GM18868 (cell line): ENCODE results near the gene MAPRE3.

Experiments used
- ATAC-seq: cut with Tn5 transposase; IDR thresholded peaks from one replicate; pipeline ENCODE4 v1.9.1; 2021; ENCODE audit warnings: mild to moderate bottlenecking, moderate library complexity; ENCODE audit not compliant: unreplicated experiment

MAPRE3 gene

GRCh38 chr2:26982102-26982742 lies 11.8 kb downstream of the MAPRE3 start:
- ATAC-seq = no peak

GRCh38 chr2:26983746-26984145 lies 13.3 kb downstream of the MAPRE3 start:
- no peak for ATAC-seq

GRCh38 chr2:26985807-26986206 lies 15.4 kb downstream of the MAPRE3 start:
- no peak for ATAC-seq

DNA sequence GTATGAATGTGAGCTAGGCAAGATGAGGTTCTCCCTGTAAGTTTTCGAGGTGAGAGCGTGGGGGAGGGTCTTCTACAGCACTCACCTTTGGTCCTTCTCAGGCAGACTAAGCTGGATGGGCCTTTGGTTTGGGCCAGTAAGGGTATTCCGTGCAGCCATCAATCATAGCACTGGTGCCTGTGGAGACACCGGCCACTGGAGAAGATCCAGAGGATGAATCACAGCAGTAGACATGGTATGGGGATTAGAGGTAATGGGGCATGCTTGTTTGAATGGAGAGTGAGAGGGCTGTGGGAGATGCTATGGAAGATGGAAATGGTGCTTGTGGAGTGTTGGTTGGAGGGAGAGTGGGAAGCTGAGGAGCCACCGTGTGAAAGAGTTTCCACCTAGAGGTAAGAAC lies 16.1 kb downstream of the MAPRE3 start:
- ATAC-seq = no peak

DNA sequence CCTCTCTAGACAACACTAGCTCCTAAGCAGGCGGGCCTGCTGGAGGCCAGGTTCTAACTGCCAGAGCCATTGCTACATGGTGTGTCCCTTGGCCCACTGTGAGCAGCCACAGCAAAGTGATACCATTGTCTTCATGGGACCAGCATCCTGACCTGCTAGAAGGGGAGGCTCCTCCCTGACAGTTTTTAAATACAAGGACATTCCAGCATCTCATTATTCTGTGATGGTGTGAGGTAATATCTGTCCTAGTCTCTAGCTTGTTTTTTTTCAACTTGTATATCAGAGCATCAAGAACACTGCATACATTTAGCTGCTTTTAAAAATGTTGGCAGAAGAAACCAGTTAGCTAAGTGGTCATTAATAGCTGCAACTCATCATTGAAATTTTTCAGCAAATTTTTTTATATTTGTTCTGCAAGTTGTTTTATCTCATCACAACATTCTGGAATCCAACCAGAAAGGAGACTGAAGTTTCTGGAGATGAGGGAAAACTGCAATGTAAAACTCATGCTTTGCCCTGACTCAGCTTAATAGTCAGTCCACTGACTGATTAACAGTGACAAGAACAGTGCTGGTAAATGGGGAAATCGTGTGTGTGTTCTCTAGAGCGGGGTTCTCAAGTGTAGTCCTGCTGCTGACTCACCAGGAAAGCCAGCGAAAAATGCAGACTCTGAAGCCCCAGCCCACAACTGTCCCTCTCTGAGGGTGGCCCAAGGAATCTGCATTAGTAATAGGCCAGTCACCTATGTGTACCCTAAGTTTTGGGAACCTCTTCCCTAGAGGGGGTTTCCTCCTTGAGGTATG lies 17.8 kb downstream of the MAPRE3 start:
- ATAC-seq = no peak

- no peak for ATAC-seq
Measured at GRCh38 chr2:26989156-26989555, 18.7 kb downstream of the MAPRE3 start.

DNA sequence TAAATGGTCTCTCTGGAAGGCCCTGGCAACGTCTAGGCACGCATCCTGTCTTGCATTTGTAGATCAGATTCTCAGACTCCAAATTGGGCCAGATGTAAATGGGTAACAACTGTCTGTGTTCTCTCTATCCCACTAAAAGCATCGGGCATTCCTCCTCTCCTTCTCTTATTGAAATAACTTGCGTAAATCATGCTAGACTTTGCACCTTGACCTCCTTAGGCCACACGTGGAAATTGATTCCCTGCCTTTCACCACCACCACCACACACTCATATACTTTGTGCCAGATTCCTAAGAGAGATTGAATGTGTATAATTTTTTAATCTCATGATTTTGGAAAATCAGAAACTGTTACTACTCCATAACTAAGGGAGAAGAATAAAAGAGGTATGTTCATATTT lies 21.3 kb downstream of the MAPRE3 start:
- no peak for ATAC-seq

DNA sequence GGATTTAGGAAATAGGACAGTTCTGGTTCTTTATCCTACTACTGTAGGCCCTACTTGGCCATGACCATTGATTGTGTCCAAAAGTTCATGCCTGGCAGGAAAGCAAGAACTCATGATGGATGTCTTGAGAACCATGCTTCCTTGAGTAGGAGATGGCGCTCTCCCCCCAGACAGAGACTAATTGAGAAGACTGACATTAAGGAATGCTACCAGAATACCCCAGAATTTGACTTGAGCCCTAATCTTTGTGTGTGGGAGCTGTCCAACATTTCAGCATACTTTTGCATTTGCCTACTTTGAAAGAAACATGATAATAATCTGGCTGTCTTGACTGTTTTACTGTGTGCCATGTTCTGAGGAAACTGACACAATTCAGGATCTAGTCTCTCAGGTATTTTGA lies 23.3 kb downstream of the MAPRE3 start:
- ATAC-seq = no peak

DNA sequence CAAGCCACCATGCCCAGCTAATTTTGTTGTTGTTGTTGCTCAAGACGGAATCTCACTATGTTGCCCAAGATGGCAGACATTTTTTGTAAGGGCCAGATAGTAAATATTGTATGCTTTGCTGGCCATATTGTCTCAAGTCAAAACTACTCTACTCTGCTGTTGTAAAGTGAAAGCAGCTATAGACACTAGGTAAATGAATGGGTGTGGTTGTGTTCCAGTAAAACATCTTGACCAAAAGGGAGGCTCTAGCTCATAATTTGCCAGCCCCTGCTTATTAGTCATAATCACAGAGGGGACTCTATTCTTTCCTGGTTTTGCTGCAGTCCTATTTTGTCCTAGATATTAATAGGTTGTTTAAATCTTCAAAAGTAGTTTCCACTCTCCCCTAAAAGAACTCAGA lies 24.5 kb downstream of the MAPRE3 start:
- no peak for ATAC-seq

- no peak for ATAC-seq
Measured at GRCh38 chr2:26997394-26997793, 27.0 kb downstream of the MAPRE3 start.

GRCh38 chr2:26998323-26998722 lies 27.9 kb downstream of the MAPRE3 start:
- no peak for ATAC-seq

DNA sequence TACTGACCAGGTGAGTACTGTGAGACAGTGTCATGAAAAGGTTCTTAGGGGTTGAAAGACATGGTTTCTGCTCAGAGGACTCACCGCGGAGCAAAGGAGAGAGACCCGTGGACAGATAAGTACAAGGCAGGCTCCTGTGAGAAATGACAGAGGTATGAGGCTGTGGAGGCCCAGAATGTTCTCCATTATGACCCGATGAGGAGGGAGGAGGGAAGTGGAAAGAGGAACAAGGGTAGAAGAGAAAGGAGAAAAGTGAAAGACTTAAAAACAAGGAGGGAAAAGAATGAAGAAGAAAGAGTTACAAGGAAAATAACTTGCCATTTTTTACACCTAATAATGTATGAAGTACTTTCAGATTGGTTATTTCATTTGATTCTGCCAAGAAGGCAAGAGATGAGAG lies 29.8 kb downstream of the MAPRE3 start:
- no peak for ATAC-seq

- no peak for ATAC-seq
Measured at GRCh38 chr2:27000995-27001394, 30.6 kb downstream of the MAPRE3 start.

GRCh38 chr2:27001950-27002349 lies 31.5 kb downstream of the MAPRE3 start:
- no peak for ATAC-seq

GRCh38 chr2:27003007-27003406 lies 32.6 kb downstream of the MAPRE3 start:
- ATAC-seq = no peak

DNA sequence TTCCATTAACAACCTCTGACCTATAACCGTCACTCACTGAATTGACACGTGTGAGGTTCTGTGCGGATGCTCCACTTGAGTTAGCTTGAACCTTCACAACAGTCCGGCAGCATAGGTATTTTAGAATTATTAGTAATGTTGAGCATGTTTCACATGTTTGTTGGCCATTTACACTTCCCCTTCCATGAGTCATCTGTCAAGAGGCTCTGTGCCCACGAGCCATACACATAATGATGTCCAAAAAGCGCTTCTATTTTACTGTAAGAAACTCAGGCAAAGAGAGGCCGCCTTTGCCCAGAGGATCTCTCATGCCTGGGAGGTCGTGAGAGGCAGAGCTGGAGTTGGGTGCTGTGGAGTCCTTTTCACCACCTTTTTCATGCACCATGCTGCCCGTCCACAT lies 33.4 kb downstream of the MAPRE3 start:
- ATAC-seq = no peak

DNA sequence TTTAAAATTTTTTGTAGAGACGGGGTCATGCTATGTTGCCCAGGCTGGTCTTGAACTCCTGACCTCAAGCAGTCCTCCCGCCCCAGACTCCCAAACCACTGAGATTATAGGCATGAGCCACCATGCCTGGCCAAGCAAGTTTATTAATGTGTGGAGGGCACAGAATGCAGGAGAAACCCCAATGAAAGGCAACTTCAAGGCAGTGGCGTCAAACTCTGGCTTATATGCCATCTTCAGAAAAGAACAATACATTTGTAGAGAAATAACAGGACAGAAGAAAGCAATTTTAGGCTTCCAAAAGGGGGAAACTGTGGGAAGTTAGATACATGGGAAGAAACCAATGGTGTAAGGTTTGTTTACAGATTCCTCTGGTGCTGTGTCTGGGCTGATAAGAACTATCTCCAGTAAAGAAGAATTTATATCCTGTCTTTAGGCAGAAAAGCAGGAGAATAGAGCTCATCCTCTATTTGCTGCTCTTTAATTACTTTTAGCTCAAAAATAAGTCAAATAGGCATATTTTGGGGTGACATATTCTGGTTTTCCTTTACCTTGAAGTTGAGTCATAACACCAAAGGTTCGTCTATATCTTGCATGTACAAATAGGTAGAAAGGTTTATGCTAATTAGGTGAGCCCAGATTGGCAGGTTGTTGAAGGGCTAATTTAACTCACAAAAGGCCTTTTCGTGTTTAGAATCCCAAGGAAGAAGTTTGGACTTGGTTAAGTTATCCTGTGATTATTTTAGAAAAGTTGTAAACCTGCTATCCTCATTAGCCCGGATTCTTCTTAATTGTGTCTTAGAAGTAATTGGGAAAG lies 36.4 kb downstream of the MAPRE3 start:
- ATAC-seq = no peak

DNA sequence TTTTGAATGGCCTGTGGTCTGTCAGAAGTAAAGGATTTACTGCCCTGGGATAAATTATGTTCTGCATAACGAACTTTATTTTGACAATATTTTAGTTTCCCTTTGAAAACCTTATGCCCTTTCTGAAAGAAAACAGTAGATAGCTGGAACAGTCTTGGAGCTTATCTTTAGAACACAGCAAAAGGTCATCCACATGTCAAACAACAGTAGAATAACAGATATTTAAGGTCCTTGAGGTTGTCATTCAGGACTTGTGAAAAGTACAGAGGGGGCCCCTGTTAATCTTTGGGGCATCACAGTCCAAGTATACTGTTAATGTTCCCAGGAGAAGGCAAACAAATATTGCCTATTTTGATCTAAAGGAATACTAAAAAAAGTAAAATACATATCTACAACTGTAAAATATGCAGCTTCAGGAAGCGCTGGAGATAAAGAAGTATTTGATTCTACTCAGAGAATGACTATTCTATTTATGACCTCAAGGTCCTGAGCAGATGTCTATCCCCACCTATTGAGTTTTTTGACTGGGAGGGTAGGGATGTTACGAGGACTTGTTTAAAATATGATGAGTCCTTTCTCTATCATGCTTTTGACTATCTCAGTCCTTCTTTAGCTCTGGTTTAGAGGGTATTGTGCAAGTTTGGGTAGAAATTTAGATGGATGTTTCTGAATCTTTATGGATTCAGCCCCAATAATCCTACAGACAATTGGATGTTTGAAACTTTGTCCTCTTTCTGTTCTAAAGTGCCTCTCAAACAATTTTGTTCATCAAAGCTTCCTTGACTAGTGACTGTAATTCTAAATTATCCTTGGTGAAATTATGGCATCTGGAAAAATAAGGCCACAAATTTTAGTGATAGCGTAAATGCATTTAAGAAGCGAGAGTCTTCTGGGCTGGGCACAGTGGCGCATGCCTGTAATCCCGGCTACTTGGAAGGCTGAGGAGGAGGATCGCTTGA lies 37.3 kb downstream of the MAPRE3 start:
- ATAC-seq = no peak

GRCh38 chr2:27008678-27009077 lies 38.2 kb downstream of the MAPRE3 start:
- ATAC-seq = no peak

GRCh38 chr2:27009083-27009482 lies 38.6 kb downstream of the MAPRE3 start:
- ATAC-seq = no peak

GRCh38 chr2:27009716-27010115 lies 39.3 kb downstream of the MAPRE3 start:
- no peak for ATAC-seq
